ENCODE measurements around the gene RFX2.

GRCh38 chr19:5969476-5969875 is 140.8 kb downstream of the RFX2 start:
- TF ChIP-seq, protein P1, sequence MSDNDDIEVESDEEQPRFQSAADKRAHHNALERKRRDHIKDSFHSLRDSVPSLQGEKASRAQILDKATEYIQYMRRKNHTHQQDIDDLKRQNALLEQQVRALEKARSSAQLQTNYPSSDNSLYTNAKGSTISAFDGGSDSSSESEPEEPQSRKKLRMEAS (IDR thresholded peaks at IDR 0.05) = no peak
- TF ChIP-seq, protein P2, sequence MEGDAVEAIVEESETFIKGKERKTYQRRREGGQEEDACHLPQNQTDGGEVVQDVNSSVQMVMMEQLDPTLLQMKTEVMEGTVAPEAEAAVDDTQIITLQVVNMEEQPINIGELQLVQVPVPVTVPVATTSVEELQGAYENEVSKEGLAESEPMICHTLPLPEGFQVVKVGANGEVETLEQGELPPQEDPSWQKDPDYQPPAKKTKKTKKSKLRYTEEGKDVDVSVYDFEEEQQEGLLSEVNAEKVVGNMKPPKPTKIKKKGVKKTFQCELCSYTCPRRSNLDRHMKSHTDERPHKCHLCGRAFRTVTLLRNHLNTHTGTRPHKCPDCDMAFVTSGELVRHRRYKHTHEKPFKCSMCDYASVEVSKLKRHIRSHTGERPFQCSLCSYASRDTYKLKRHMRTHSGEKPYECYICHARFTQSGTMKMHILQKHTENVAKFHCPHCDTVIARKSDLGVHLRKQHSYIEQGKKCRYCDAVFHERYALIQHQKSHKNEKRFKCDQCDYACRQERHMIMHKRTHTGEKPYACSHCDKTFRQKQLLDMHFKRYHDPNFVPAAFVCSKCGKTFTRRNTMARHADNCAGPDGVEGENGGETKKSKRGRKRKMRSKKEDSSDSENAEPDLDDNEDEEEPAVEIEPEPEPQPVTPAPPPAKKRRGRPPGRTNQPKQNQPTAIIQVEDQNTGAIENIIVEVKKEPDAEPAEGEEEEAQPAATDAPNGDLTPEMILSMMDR (IDR thresholded peaks at IDR 0.05; ENCODE audit: low read depth, low read length, missing input control) = no peak
- no peak for TF ChIP-seq JUND (IDR thresholded peaks at IDR 0.05)
- TF ChIP-seq RAD21 (IDR thresholded peaks at IDR 0.05) = no peak
